ENCODE measurements around the gene CLDN10. TPM values are rescaled to one million over a fixed set of nuclear protein-coding genes. Genes with fewer than 3 reads are reported as not detected.

Gene CLDN10
- total RNA-seq, 1 donor from 2014 or later, result not detected

DNA sequence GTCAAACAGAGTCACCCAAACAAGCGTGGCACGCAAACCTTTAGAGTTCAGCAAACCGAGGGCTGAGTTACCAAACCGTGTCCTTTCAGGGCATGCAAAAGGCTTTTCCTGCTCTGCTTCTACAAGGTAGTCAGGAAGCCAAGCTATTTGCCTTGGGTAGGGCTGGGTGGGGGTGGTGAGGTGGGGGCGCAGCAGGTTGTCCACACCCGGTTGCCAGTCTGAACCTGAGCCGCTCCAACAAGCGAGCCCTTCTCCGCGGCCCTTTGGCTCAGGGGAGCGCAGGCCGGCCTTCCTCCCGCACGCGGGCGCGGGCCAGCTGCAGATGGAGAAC lies 347 bp upstream of the CLDN10 start:
- DNase-seq, result no peak
- peaks cover 13% of the 10 kb centered on the region for H3K4me1 ChIP-seq
- no peaks in the 10 kb centered on the region for H3K36me3 ChIP-seq
- peak overlapping the region; percentile 55 for H3K4me3 ChIP-seq
- H3K27ac ChIP-seq (replicated peaks), result no peak overlapping the region
- intact Hi-C loops (cut with micrococcal nuclease), result no loop called here
- TF ChIP-seq, protein P1, sequence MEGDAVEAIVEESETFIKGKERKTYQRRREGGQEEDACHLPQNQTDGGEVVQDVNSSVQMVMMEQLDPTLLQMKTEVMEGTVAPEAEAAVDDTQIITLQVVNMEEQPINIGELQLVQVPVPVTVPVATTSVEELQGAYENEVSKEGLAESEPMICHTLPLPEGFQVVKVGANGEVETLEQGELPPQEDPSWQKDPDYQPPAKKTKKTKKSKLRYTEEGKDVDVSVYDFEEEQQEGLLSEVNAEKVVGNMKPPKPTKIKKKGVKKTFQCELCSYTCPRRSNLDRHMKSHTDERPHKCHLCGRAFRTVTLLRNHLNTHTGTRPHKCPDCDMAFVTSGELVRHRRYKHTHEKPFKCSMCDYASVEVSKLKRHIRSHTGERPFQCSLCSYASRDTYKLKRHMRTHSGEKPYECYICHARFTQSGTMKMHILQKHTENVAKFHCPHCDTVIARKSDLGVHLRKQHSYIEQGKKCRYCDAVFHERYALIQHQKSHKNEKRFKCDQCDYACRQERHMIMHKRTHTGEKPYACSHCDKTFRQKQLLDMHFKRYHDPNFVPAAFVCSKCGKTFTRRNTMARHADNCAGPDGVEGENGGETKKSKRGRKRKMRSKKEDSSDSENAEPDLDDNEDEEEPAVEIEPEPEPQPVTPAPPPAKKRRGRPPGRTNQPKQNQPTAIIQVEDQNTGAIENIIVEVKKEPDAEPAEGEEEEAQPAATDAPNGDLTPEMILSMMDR (IDR thresholded peaks at IDR 0.05; ENCODE audit: borderline replicate concordance), result no peak
- H3K9me3 ChIP-seq (replicated peaks), result no peaks in the 10 kb centered on the region
- peaks cover 95% of the 10 kb centered on the region for H3K27me3 ChIP-seq (ENCODE audit: low read depth)

DNA sequence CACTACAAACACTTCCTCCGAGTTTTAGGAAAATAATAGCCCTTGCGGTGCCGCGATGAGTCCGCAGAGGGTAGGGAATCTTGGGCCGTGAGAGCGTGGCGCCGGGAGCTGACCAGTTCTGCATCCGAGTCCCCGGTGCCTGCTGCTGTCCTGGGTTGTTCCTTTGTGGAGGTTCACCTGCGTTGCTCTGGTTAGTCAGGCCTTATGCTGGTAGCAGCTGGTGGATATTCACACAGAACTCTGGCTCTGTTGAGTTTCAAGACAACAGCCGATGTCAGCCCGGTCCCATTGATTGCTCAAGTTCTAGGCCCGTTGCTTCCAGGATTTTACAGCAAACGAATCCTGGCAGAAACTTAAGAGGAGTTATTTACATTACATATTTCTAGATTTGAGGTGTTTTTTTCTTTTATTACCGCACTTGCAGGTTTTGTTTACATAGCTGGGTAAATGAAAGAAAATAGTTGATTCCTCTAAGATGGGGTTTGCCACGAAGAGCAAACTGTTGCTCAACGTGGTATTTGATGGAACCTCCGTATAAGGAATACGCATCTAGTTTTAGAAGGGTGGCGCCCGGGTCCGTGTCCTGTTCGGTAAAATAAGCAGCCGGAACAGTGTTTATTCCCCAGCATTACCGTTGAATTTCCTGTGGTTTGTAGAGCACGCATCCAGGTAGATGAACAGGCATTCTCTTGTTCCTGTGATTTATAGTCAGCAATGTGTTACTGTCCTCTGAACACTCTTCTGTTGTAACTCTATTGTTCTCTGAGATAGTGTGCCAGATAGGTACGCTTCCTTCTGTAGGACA lies 1.3 kb downstream of the CLDN10 start:
- TF ChIP-seq, protein P1 (IDR thresholded peaks at IDR 0.05; ENCODE audit: borderline replicate concordance), result no peak
- H3K27ac ChIP-seq (replicated peaks), result no peak overlapping the region
- H3K4me3 ChIP-seq, result peak overlapping the region; percentile 55
- H3K27me3 ChIP-seq (ENCODE audit: low read depth), result peaks cover 94% of the 10 kb centered on the region
- H3K36me3 ChIP-seq, result no peaks in the 10 kb centered on the region
- intact Hi-C loops (cut with micrococcal nuclease), result no loop called here
- H3K4me1 ChIP-seq, result peaks cover 13% of the 10 kb centered on the region
- no peak for DNase-seq
- no peaks in the 10 kb centered on the region for H3K9me3 ChIP-seq (replicated peaks)

GRCh38 chr13:95557013-95557412 lies 4.5 kb downstream of the CLDN10 start:
- no peak for DNase-seq
- peaks cover 69% of the 10 kb centered on the region for H3K27me3 ChIP-seq (ENCODE audit: low read depth)
- intact Hi-C loops (cut with micrococcal nuclease), result no loop called here
- H3K9me3 ChIP-seq (replicated peaks), result no peaks in the 10 kb centered on the region
- no peak overlapping the region for H3K27ac ChIP-seq (replicated peaks)
- H3K36me3 ChIP-seq, result no peaks in the 10 kb centered on the region
- TF ChIP-seq, protein P1 (IDR thresholded peaks at IDR 0.05; ENCODE audit: borderline replicate concordance), result no peak
- peaks cover 13% of the 10 kb centered on the region for H3K4me1 ChIP-seq
- no peak overlapping the region for H3K4me3 ChIP-seq

- H3K9me3 ChIP-seq (replicated peaks), result no peaks in the 10 kb centered on the region
- TF ChIP-seq, protein P1 (IDR thresholded peaks at IDR 0.05; ENCODE audit: borderline replicate concordance), result no peak
- H3K4me1 ChIP-seq, result no peaks in the 10 kb centered on the region
- H3K36me3 ChIP-seq, result no peaks in the 10 kb centered on the region
- no peak overlapping the region for H3K27ac ChIP-seq (replicated peaks)
- no peak overlapping the region for H3K4me3 ChIP-seq
- intact Hi-C loops (cut with micrococcal nuclease), result no loop called here
- DNase-seq, result no peak
- H3K27me3 ChIP-seq (ENCODE audit: low read depth), result peaks cover 48% of the 10 kb centered on the region
Observed at GRCh38 chr13:95559100-95559499, 6.6 kb downstream of the CLDN10 start.

GRCh38 chr13:95560387-95560786 lies 7.9 kb downstream of the CLDN10 start:
- H3K4me1 ChIP-seq, result no peaks in the 10 kb centered on the region
- no peak overlapping the region for H3K27ac ChIP-seq (replicated peaks)
- H3K9me3 ChIP-seq (replicated peaks), result no peaks in the 10 kb centered on the region
- intact Hi-C loops (cut with micrococcal nuclease), result no loop called here
- peaks cover 35% of the 10 kb centered on the region for H3K27me3 ChIP-seq (ENCODE audit: low read depth)
- TF ChIP-seq, protein P1 (IDR thresholded peaks at IDR 0.05; ENCODE audit: borderline replicate concordance), result no peak
- no peak overlapping the region for H3K4me3 ChIP-seq
- DNase-seq, result no peak
- no peaks in the 10 kb centered on the region for H3K36me3 ChIP-seq
